ENCODE data around the gene CD300LD.

Gene CD300LD

GRCh38 chr17:74582633-74583032 is 9.4 kb downstream of the CD300LD start:
- Histone ChIP-seq H2AFZ (ENCODE audit: low read depth, low read length, severe bottlenecking) (no peak overlapping the region), H3K36me3 (ENCODE audit: low read length) (no peaks in the 10 kb centered on the region), H3K4me3 (ENCODE audit: insufficient read depth, low read length, poor library complexity, severe bottlenecking) (no peak overlapping the region), H3K9me3 (ENCODE audit: insufficient read depth, low read length) (no peaks in the 10 kb centered on the region), H3K9me2 (replicated peaks; ENCODE audit: insufficient read depth, low read length) (no peaks in the 10 kb centered on the region), H3K27me3 (ENCODE audit: low read length) (no peaks in the 10 kb centered on the region), H4K20me1 (ENCODE audit: low read depth, low read length) (no peaks in the 10 kb centered on the region), H3K79me2 (ENCODE audit: insufficient read depth, low read length) (no peaks in the 10 kb centered on the region), H3F3A (ENCODE audit: insufficient read depth) (no peaks in the 10 kb centered on the region), H3K9ac (ENCODE audit: low read length) (no peak overlapping the region), H3K4me2 (ENCODE audit: low read depth, low read length, poor library complexity, severe bottlenecking) (no peak overlapping the region), H3K27ac (ENCODE audit: low read depth, low read length) (no peak overlapping the region)
- no peak for TF ChIP-seq EZH2phosphoT487 (conservative IDR thresholded peaks at IDR 0.05; ENCODE audit: low read length)
- TF ChIP-seq CTCF (IDR thresholded peaks at IDR 0.05; ENCODE audit: insufficient read depth, low read length, poor library complexity, severe bottlenecking): no peak

DNA sequence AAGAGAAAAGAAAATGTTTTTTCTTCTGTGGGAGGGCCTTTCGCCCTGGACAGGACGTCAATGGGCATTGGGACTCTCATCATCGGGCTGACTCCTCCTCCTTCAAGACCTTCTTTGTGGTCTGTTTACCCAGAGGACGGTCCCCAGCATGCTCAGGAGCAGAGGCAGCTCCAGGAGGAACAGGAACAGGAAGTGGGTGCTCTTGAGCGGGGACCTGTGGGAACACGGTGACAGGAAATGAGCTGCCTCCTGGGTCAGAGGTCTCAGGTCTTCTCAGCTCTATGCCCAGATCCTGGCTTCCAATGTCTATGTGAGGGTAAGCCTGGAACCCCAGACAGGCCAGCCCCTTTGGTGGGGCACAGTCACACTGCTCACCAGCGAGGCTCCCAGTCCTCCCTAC is 12.2 kb downstream of the CD300LD start:
- Histone ChIP-seq H3K36me3 (ENCODE audit: low read length) (no peaks in the 10 kb centered on the region), H3K79me2 (ENCODE audit: insufficient read depth, low read length) (no peaks in the 10 kb centered on the region), H3K9ac (ENCODE audit: low read length) (no peak overlapping the region), H4K20me1 (ENCODE audit: low read depth, low read length) (no peaks in the 10 kb centered on the region), H3K4me2 (ENCODE audit: low read depth, low read length, poor library complexity, severe bottlenecking) (no peak overlapping the region), H3K4me3 (ENCODE audit: insufficient read depth, low read length, poor library complexity, severe bottlenecking) (no peak overlapping the region), H2AFZ (ENCODE audit: low read depth, low read length, severe bottlenecking) (no peak overlapping the region), H3K27me3 (ENCODE audit: low read length) (no peaks in the 10 kb centered on the region), H3F3A (ENCODE audit: insufficient read depth) (no peaks in the 10 kb centered on the region), H3K9me3 (ENCODE audit: insufficient read depth, low read length) (no peaks in the 10 kb centered on the region), H3K9me2 (replicated peaks; ENCODE audit: insufficient read depth, low read length) (no peaks in the 10 kb centered on the region), H3K27ac (ENCODE audit: low read depth, low read length) (no peak overlapping the region)
- no peak for TF ChIP-seq CTCF (IDR thresholded peaks at IDR 0.05; ENCODE audit: insufficient read depth, low read length, poor library complexity, severe bottlenecking)
- TF ChIP-seq EZH2phosphoT487 (conservative IDR thresholded peaks at IDR 0.05; ENCODE audit: low read length): no peak

DNA sequence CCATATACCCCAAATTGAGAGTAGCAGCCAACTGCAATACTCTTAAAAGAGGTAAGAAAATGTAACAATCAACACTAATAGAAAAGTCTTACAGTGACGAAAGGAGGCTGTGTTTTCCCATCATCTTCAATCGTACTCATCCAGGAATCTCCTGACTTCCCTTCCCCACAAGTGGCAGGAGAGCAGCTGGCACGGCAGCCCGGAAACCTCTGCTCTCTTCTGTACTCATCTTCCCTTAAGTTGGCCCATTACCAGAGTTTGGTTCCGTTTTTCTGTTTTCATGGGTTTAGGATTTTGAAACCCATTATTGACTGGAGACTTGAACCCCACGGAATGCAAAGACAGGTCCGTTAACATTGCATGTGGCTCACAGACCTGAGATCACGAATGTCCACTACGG is 13.1 kb downstream of the CD300LD start:
- no peak overlapping the region for H3K4me2 ChIP-seq (ENCODE audit: low read depth, low read length, poor library complexity, severe bottlenecking)
- no peaks in the 10 kb centered on the region for H3K9me2 ChIP-seq (replicated peaks; ENCODE audit: insufficient read depth, low read length)
- H3K27me3 ChIP-seq (ENCODE audit: low read length): no peaks in the 10 kb centered on the region
- no peaks in the 10 kb centered on the region for H3K79me2 ChIP-seq (ENCODE audit: insufficient read depth, low read length)
- TF ChIP-seq CTCF (IDR thresholded peaks at IDR 0.05; ENCODE audit: insufficient read depth, low read length, poor library complexity, severe bottlenecking) (no peak), EZH2phosphoT487 (conservative IDR thresholded peaks at IDR 0.05; ENCODE audit: low read length) (no peak)
- H3K36me3 ChIP-seq (ENCODE audit: low read length): no peaks in the 10 kb centered on the region
- H3K9ac ChIP-seq (ENCODE audit: low read length): no peak overlapping the region
- no peaks in the 10 kb centered on the region for H4K20me1 ChIP-seq (ENCODE audit: low read depth, low read length)
- H2AFZ ChIP-seq (ENCODE audit: low read depth, low read length, severe bottlenecking): no peak overlapping the region
- H3K9me3 ChIP-seq (ENCODE audit: insufficient read depth, low read length): no peaks in the 10 kb centered on the region
- no peaks in the 10 kb centered on the region for H3F3A ChIP-seq (ENCODE audit: insufficient read depth)
- no peak overlapping the region for H3K27ac ChIP-seq (ENCODE audit: low read depth, low read length)
- no peak overlapping the region for H3K4me3 ChIP-seq (ENCODE audit: insufficient read depth, low read length, poor library complexity, severe bottlenecking)

Data from SU-DHL-6 (cell line).